HepG2 (cell line): ENCODE results near the gene CSTPP1. TPM values are rescaled to one million over a fixed set of nuclear protein-coding genes. Genes with fewer than 3 reads are reported as not detected.

ENCODE experiments used
- ATAC-seq: fragments of 200-7000 bp; cut with Tn5 transposase; 3 replicates; pipeline ENCODE4 v1.9.1; 2020; ENCODE audit warnings: mild to moderate bottlenecking, moderate library complexity
- BruUV-seq: library from RNA; stranded (reverse); fragments of 400-500 nt; replicated peaks from 2 replicates; lab custom pipeline; 2021; lab: Mats Ljungman, UMichigan
- CTCF ChIA-PET: fragments of 300-600 bp; formaldehyde crosslinking; extraction: SDS; loops from one replicate; lab custom pipeline; 2021; ENCODE audit warnings: low total read pairs, inconsistent platforms, low intra/inter-chr PET ratio; lab: Yijun Ruan, JAX
- POLR2A ChIA-PET: fragments of 350-600 bp; sonication (Branson Sonifier 250); formaldehyde crosslinking; loops from one replicate; lab custom pipeline; 2020; ENCODE audit warnings: antibody characterized with exemption, inconsistent platforms; lab: Yijun Ruan, JAX
- DNase-seq: peaks from one replicate; pipeline ENCODE4 v3.0.0-alpha.2; 2015; ENCODE audit warnings: low spot score
- FAIRE-seq: peaks from 3 replicates; lab custom pipeline; 2011; peaks lifted over from hg19 to GRCh38; lab: Jason Lieb, UNC
- H2AFZ ChIP-seq: one replicate; pipeline ENCODE4 v1.6.1; 2011; ENCODE audit warnings: low read length, inconsistent platforms
- H3K27ac ChIP-seq: fragments of 300-600 bp; 3 replicates; pipeline ENCODE4 v1.8.0; 2011; ENCODE audit warnings: mixed run types, mild to moderate bottlenecking, mixed read lengths, low read length, inconsistent platforms; ENCODE audit not compliant: insufficient read depth; ENCODE audit errors: extremely low read length
- H3K27me3 ChIP-seq, 2 experiments: fragments of 200-600 bp in 1 of 2; 2 replicates in 1 of 2; 3 replicates in 1 of 2; pipeline versions ENCODE4 v1.6.0 to v1.8.0; 2011; ENCODE audit warnings: low read length in 2 of 2, mild to moderate bottlenecking in 2 of 2, moderate library complexity in 2 of 2, inconsistent platforms in 1 of 2; ENCODE audit not compliant: insufficient read depth in 2 of 2, control insufficient read depth in 1 of 2
- H3K36me3 ChIP-seq, 2 experiments: fragments of 200-600 bp in 1 of 2; replicated peaks in 1 of 2; 2 replicates in 1 of 2; 3 replicates in 1 of 2; pipeline versions ENCODE4 v1.5.1 to v1.8.0; 2011; ENCODE audit warnings: low read length in 2 of 2, inconsistent platforms in 1 of 2; ENCODE audit not compliant: insufficient read depth in 2 of 2, control insufficient read depth in 1 of 2
- H3K4me1 ChIP-seq: 2 replicates; pipeline ENCODE4 v1.5.1; 2012; ENCODE audit warnings: low read length, inconsistent platforms; ENCODE audit not compliant: insufficient read depth
- H3K4me2 ChIP-seq: 2 replicates; pipeline ENCODE4 v1.6.0; 2011; ENCODE audit warnings: low read depth, low read length, inconsistent platforms
- H3K4me3 ChIP-seq, 3 experiments: fragments of 200-600 bp in 1 of 3; sonication (generic), shearing (Covaris generic) in 1 of 3; replicated peaks in 1 of 3; 2 replicates each; pipeline ENCODE4 v1.5.1; 2011 to 2016; ENCODE audit warnings: low read length in 3 of 3, inconsistent platforms in 2 of 3, low read depth in 2 of 3, mild to moderate bottlenecking in 2 of 3, control low read depth in 1 of 3, mixed read lengths in 1 of 3; ENCODE audit not compliant: insufficient read depth in 1 of 3
- H3K79me2 ChIP-seq: one replicate; pipeline ENCODE4 v1.6.1; 2011; ENCODE audit warnings: low read length, inconsistent platforms; ENCODE audit not compliant: insufficient read depth
- H3K9ac ChIP-seq: 2 replicates; pipeline ENCODE4 v1.6.0; 2011; ENCODE audit warnings: mild to moderate bottlenecking, low read depth, low read length, inconsistent platforms; ENCODE audit not compliant: insufficient read depth
- H3K9me3 ChIP-seq: 2 replicates; pipeline ENCODE4 v1.5.1; 2012; ENCODE audit warnings: mild to moderate bottlenecking, low read length
- H4K20me1 ChIP-seq: 2 replicates; pipeline ENCODE4 v1.6.0; 2011; ENCODE audit warnings: inconsistent platforms, mild to moderate bottlenecking, low read length, moderate library complexity; ENCODE audit not compliant: insufficient read depth
- HNF1B ChIP-seq: sonication (generic); formaldehyde crosslinking; IDR thresholded peaks from 2 replicates; pipeline ENCODE4 v1.5.1; 2020; ENCODE audit warnings: mild to moderate bottlenecking, moderate library complexity, missing genetic modification reagents
- HNRNPK ChIP-seq: fragments of 200-400 bp; formaldehyde crosslinking; IDR thresholded peaks from 2 replicates; pipeline ENCODE4 v1.6.1; 2018; ENCODE audit warnings: low read length, low read depth, moderate library complexity, mild to moderate bottlenecking; ENCODE audit not compliant: poor library complexity, severe bottlenecking
- HOXA9 ChIP-seq: sonication (generic); formaldehyde crosslinking; IDR thresholded peaks from 2 replicates; pipeline ENCODE4 v1.8.1; 2022; ENCODE audit warnings: missing genetic modification reagents, mild to moderate bottlenecking, moderate library complexity, borderline replicate concordance
- IRF9 ChIP-seq: sonication (generic); formaldehyde crosslinking; IDR thresholded peaks from 2 replicates; pipeline ENCODE4 v1.8.0; 2022; ENCODE audit warnings: missing genetic modification reagents, mild to moderate bottlenecking, borderline replicate concordance
- KLF12 ChIP-seq: sonication (generic); formaldehyde crosslinking; IDR thresholded peaks from 2 replicates; pipeline ENCODE4 v1.4.0; 2020; ENCODE audit warnings: missing genetic modification reagents, borderline replicate concordance
- MIXL1 ChIP-seq: IDR thresholded peaks from 2 replicates; pipeline ENCODE4 v1.6.1; 2016
- NFKB2 ChIP-seq: sonication (generic); formaldehyde crosslinking; IDR thresholded peaks from 2 replicates; pipeline ENCODE4 v1.4.0; 2020; ENCODE audit warnings: missing genetic modification reagents, borderline replicate concordance
- PHB2 ChIP-seq: fragments of 450-650 bp; IDR thresholded peaks from 2 replicates; pipeline ENCODE4 v1.6.1; 2018; ENCODE audit not compliant: partially characterized antibody
- SAFB2 ChIP-seq: sonication (generic); formaldehyde crosslinking; IDR thresholded peaks from 2 replicates; pipeline ENCODE4 v1.5.1; 2020; ENCODE audit warnings: missing genetic modification reagents, low read depth, mild to moderate bottlenecking, borderline replicate concordance
- SMC3 ChIP-seq: IDR thresholded peaks from 2 replicates; pipeline ENCODE4 v1.6.1; 2011; ENCODE audit warnings: low read length, improper control_type of control experiment
- STAG1 ChIP-seq: sonication (generic); formaldehyde crosslinking; IDR thresholded peaks from 2 replicates; pipeline ENCODE4 v1.4.0; 2020; ENCODE audit warnings: missing genetic modification reagents
- TFDP1 ChIP-seq: IDR thresholded peaks from 2 replicates; pipeline ENCODE4 v1.6.1; 2016; ENCODE audit warnings: missing compliant biosample characterization, missing genetic modification reagents, borderline replicate concordance
- ZBTB7B ChIP-seq: sonication (generic); formaldehyde crosslinking; IDR thresholded peaks from 2 replicates; pipeline ENCODE4 v1.4.0; 2020; ENCODE audit warnings: missing genetic modification reagents
- ZFP36 ChIP-seq: fragments of 150-350 bp; IDR thresholded peaks from 2 replicates; pipeline ENCODE4 v1.6.1; 2018; ENCODE audit warnings: borderline replicate concordance, low read length, low read depth; ENCODE audit not compliant: partially characterized antibody
- ZFX ChIP-seq: sonication (generic); formaldehyde crosslinking; IDR thresholded peaks from 2 replicates; pipeline ENCODE4 v1.4.0; 2020; ENCODE audit warnings: mild to moderate bottlenecking, low read depth, missing genetic modification reagents, moderate library complexity
- ZKSCAN8 ChIP-seq: IDR thresholded peaks from 2 replicates; pipeline ENCODE4 v1.6.1; 2016; ENCODE audit warnings: borderline replicate concordance, missing genetic modification reagents, missing compliant biosample characterization
- ZNF224 ChIP-seq: sonication (generic); formaldehyde crosslinking; IDR thresholded peaks from 2 replicates; pipeline ENCODE4 v1.5.0; 2020; ENCODE audit warnings: mild to moderate bottlenecking, missing genetic modification reagents
- ZNF317 ChIP-seq: sonication (generic); formaldehyde crosslinking; IDR thresholded peaks from 2 replicates; pipeline ENCODE4 v1.5.0; 2020; ENCODE audit warnings: mild to moderate bottlenecking, missing genetic modification reagents
- ZNF772 ChIP-seq: sonication (generic); formaldehyde crosslinking; IDR thresholded peaks from 2 replicates; pipeline ENCODE4 v1.5.0; 2020; ENCODE audit warnings: mild to moderate bottlenecking, missing genetic modification reagents
- ZSCAN21 ChIP-seq: sonication (generic); formaldehyde crosslinking; IDR thresholded peaks from 2 replicates; pipeline ENCODE4 v1.8.0; 2022; ENCODE audit warnings: mild to moderate bottlenecking, missing genetic modification reagents, moderate library complexity, borderline replicate concordance
- WGBS: methylation state at CpG from one replicate; pipeline ENCODE4 v1.1.6; 2017; ENCODE audit warnings: low lambda C conversion rate; 5-methylcytosine and 5-hydroxymethylcytosine counted together
- in situ Hi-C: cut with HindIII; loops from 2 replicates; pipeline ENCODE4 v1.10.0; 2017; ENCODE audit warnings: low pct_unique_long_range_greater_than_20kb; ENCODE audit not compliant: extremely low pct_ligation_motif_present
- intact Hi-C: fragments of 100-400 bp; cut with micrococcal nuclease; formaldehyde crosslinking; loops from one replicate; pipeline ENCODE4 v1.10.0; 2022; ENCODE audit not compliant: unreplicated experiment
- polyA plus RNA-seq, 8 experiments: library from polyadenylated mRNA; depleted of rRNA in 3 of 8; stranded (reverse) in 7 of 8; unstranded in 1 of 8; fragments of >200 nt; fragmentation: Illumina TruSeq in 4 of 8; extraction: Trizol in 4 of 8; gene quantifications; 2 replicates each; pipeline versions ENCODE4 v1.2.1 to v1.2.3, GENCODE V29; 2011 to 2016; ENCODE audit warnings: low read depth in 4 of 8, missing spikeins in 1 of 8, mixed read lengths in 1 of 8; ENCODE audit not compliant: insufficient read depth in 1 of 8
- total RNA-seq, 5 experiments: library from RNA; depleted of rRNA; stranded (reverse); fragments of >200 nt; fragmentation: Illumina TruSeq; extraction: Trizol; gene quantifications; 2 replicates each; pipeline ENCODE4 v1.2.3, GENCODE V29; 2016; ENCODE audit warnings: low read depth in 1 of 5

Gene CSTPP1
- total and polyA plus RNA-seq, 2 of the 13 experiments (the other 11 are each of a cell fraction or from before 2014, with no cell fraction given) = 12.3 to 14.6 TPM

GRCh38 chr11:47177229-47177845 lies 240.8 kb downstream of the CSTPP1 start:
- Histone ChIP-seq H3K4me3 (peak overlapping the region; percentile 65 to 75 (median 71)), H4K20me1 (0 out of 2 replicates have a peak, but pooled peaks cover 3% of the 10 kb centered on the region), H3K27me3 (no peaks in the 10 kb centered on the region; a peak in 1 of 5 replicates), H3K9ac (peak overlapping the region; percentile 93), H2AFZ (no peak overlapping the region), H3K4me2 (peak overlapping the region; percentile 89), H3K27ac (peak overlapping the region; percentile 84), H3K9me3 (no peaks in the 10 kb centered on the region), H3K4me1 (peaks cover 62% of the 10 kb centered on the region), H3K36me3 (peaks cover 20 to 52% of the 10 kb centered on the region in 2 experiments), H3K79me2 (peaks cover 43% of the 10 kb centered on the region)
- WGBS = 10% methylated on average over 8 of the region's 21 CpGs
- ATAC-seq (peak; percentile 48), DNase-seq (peak; percentile 79), FAIRE-seq (peak; percentile 75)
- CTCF ChIA-PET = interaction anchor here (1.6 to 3.9 kb wide), 2 partner anchors 82 to 178 kb away, joined by 13 to 27 read pairs; partner anchors contain the start of gene NR1H3
- intact Hi-C loops = loop anchor here (1.0 kb wide), 3 partner anchors 10 to 178 kb away; no protein-coding TSS in a partner anchor
- POLR2A ChIA-PET = interaction anchor here (0.9 to 4.7 kb wide), 11 partner anchors 11 to 81 kb away, joined by 3 to 81 read pairs (median 6); partner anchors contain the start of genes ACP2, DDB2, NR1H3 and PACSIN3
- BruUV-seq = no TSS peak
- in situ Hi-C loops = loop anchor here (5.0 kb wide), 2 partner anchors 70 to 175 kb away; partner anchors contain the start of genes ACP2 and MYBPC3
- TF ChIP-seq HOXA9 (CRISPR knock-in tag) = no peak
- TF ChIP-seq IRF9 = peak; percentile 22; the same call in 1 of the 2 replicates
- peak; percentile 54; the same call in 1 of the 2 replicates for TF ChIP-seq SAFB2 (CRISPR knock-in tag)
- TF ChIP-seq STAG1 (CRISPR knock-in tag) = peak; percentile 63
- 0 out of 2 replicates have a peak, but pooled peaks have one; percentile 5 for TF ChIP-seq ZNF772 (CRISPR knock-in tag)
- TF ChIP-seq ZFX (CRISPR knock-in tag) = 0 out of 2 replicates have a peak, but pooled peaks have one; percentile 10
- peak; percentile 10; the same call in 1 of the 2 replicates for TF ChIP-seq MIXL1 (CRISPR knock-in tag)
- peak; percentile 5; the same call in 1 of the 2 replicates for TF ChIP-seq ZKSCAN8 (CRISPR knock-in tag)
- TF ChIP-seq HNRNPK = peak; percentile 5
- TF ChIP-seq ZNF224 (CRISPR knock-in tag) = 0 out of 2 replicates have a peak, but pooled peaks have one; percentile 9
- 0 out of 2 replicates have a peak, but pooled peaks have one; percentile 32 for TF ChIP-seq ZBTB7B
- TF ChIP-seq PHB2 = no peak
- no peak for TF ChIP-seq ZFP36
- peak; percentile 64; the same call in 1 of the 2 replicates for TF ChIP-seq ZSCAN21
- 0 out of 2 replicates have a peak, but pooled peaks have one; percentile 30 for TF ChIP-seq KLF12
- TF ChIP-seq TFDP1 = no peak
- TF ChIP-seq NFKB2 (CRISPR knock-in tag) = 0 out of 2 replicates have a peak, but pooled peaks have one; percentile 20
- TF ChIP-seq ZNF317 = peak; percentile 17; the same call in 1 of the 2 replicates
- TF ChIP-seq HNF1B (CRISPR knock-in tag) = peak; percentile 15; the same call in 1 of the 2 replicates
- peak; percentile 44 for TF ChIP-seq SMC3
